Fibroblast of skin of left quadriceps (primary cell): ENCODE results near the gene CORO7.

ENCODE experiments used
- DNase-seq, 2 experiments: peaks; one replicate each; pipeline ENCODE4 v3.0.0-alpha.2; 2013; ENCODE audit warnings: low read depth in 2 of 2

The CORO7 gene

DNA sequence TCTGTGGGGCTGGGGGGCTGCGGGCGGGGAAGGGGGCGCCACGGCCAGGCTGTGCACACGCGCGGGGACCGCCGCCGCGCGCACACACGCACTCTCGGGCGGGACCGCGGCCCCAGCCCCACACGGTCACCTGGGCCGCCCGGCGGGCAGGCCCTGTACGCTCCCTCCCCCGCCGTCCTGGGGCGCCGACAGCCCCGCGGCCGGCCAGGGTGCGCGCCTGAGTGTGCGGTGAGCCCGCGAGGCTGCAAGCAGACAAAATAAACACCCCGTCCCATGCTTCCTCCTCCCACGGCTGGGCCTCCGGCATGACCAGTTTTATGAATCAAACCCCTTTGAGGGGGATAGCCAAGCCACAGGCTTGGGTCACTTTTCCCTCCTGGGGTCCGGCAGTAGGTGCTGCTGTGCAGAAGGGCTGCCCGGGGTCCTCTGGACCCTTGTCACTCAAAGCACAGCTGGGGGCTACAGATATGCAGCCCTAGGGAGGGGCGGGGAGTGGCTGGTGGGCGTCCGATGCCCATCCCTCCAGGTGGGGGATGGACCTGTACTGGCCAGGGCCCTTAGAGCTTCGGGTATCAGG, 44.3 kb downstream of the CORO7 start:
- DNase-seq = no peak

DNA sequence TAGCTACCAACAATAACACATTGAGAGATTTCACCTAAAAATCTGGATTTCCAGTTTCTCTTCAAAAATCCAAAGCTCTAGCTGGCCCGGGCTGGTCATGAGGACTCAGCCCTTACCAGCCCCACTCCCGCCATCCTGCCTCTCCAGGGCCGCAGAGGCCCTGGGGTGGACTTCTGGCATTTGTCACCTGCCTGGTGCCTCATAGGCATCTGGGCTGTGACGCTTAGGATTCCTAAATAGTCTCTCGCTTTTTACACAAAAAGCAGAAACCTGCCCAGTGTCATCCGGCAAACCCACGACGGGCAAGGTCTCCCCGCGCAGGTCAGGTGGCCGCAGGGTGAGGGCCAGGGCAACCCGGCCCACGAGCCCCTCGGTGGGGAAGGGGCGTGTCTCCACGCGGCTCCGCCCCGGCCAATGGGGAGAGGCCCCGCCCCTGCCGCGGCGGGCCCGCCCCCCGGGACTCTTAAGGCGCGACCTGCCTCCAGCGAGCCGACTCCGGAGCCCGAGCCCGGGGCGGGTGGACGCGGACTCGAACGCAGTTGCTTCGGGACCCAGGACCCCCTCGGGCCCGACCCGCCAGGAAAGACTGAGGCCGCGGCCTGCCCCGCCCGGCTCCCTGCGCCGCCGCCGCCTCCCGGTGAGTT, 44.9 kb downstream of the CORO7 start, which contains the start of gene VASN:
Gene VASN, plus strand, starts transcription at position 492 of the 644 bp plus-strand sequence. CDS start 9,030 bp downstream, outside the sequence.
- peak; percentile 54 to 60 for DNase-seq

DNA sequence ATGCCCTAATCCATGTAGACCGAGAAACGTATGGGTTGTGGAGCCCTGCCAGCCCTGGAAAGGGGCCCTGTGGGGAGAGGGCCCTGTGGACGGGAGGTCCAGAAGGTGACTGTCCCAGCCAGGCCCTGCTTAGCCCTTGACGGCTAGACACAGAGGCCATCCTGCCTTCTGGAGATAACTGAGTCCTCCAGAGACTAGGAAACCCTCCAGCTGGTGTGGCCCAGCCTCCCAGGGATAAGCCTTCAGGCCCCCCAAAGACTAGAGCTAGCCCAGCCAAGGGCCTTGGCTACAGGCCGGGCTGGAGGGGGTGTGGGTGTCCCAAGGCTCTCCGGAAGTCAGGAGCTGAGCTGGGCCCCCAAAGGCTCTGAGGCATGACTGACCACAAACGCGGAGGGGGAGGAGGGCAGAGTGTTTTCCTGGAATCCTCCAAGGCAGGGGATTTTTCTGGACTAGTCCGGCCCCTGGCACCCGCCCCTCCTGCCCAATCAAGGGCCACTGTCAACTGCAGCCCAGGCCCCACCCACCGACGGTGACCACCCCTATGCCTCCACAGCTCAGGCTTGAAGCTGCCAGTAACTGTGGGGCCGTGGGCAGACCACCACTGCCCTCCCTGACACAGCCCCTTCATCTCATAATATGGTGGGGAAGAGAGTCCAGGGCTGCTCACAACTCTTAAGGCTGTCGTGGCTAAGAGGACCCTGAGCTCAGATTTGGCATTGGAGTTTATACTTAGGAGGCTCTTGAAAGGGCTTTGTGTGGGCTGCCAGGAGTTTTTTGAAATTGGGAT, 45.6 kb downstream of the CORO7 start:
- DNase-seq = no peak

DNA sequence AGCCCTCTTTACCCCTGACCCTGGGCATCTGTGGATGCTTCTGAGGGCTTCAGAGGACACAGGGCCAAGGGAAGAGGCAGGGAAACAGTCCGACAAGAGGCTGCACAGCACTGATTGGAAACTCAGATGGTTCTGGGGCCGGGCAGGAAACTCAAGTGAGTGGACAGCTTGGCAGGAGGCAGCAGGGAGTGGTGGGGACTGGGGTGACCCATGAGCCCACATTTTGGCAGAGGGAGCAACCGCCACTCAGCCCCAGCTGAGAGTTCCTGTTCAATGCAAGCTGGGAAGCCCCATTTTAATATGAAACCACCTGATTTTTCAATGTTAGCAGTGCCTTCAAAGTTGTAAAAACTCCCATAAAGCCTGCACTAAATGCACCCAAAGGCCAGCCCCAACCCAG, 46.2 kb downstream of the CORO7 start:
- DNase-seq = no peak

DNA sequence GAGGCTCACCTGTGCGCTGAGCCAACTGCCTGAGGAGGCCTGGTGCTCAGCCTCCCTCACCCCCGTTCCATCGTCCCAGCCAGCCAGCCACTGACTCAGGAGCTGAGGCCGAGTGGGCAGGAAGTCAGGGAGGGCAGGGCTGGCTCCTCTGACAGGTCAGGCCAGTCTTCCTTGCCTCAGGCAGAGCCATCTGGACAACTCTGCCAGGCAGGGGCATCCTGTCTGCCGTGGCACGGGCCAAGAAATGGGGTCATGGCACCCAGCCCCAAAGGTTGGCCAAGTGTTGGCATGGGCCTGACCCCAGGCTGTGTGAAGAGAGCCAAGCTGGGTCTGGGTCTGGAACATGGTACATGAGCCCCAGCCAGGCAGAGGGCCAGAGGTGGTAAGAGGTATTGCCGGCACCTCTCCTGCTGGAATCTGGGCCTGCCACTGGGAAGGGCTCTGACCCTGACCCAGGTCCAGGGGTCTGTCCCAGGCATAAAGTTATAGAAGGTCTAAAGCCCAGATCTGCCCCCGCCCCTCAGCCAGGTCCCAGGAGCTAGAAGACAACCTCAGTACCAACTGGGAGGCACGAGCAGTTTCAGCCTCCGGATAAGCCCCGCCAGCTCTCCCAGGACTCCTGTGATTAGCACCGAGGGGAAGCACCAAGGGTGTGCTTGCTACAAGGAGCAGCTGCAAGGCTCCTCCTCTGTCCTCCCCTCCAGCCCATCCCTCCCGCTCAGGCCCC, 47.2 kb downstream of the CORO7 start:
- DNase-seq = no peak

DNA sequence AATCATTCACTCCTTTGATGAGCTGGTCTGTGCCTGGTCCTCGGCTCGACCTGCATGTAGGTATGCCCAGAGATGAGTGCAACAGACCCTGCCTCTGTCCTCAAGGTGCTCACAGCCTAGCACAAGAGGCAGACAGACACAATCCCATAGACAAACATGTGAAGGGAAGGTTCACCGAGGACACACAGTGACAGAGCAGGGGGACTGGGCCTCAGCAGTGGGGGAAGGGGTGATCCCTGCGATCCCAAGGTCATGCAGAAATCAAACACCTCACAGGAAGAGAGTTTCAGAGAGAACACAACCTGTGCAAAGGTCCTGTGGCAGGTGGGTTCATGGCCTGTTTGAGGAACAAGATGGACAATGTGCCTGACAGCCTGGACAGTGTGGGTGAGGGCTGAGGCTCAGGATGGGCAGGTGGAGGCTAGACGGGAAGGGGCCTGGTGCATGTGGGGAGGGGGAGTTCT, 49.0 kb downstream of the CORO7 start:
- no peak for DNase-seq

DNA sequence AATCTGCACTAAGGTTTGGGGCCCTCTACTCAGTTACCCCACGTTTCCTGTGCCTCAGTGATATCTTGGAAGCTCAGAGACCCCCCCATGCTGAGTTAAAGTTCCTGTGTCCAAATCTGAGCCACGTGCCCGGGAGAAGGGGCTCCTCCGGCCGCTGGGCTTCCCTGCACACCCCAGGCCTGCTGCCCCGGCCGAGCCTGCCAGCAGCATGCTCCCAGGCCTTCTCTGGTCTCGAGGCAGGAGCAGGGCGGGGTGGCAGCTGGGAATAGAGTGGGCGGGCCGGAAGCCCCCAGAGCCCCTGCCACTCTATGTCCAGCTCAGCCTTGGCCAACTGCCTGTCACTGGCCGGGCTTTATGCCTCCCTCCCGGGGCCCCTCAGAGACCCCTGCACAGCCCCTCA, 50.4 kb downstream of the CORO7 start:
- no peak for DNase-seq

DNA sequence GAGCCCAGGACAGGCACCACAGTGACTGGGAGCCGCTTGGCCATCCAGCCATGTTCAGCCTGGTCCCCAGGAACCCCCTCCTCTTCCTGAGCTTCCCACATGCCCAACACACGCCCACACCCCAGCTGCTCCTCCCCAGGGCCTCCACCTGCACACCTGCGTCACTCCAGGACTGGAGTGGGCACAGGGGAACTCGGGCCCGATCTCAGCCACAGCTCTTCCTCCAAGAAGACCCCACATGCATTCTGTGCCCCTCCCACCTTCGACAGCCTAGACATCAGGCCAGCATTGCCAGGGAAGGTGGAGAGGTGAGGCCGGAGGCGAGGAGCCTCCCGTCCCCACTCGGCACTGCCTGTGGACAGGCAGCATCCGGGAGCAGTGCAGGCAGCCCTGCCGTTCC, 50.8 kb downstream of the CORO7 start:
- DNase-seq = no peak

DNA sequence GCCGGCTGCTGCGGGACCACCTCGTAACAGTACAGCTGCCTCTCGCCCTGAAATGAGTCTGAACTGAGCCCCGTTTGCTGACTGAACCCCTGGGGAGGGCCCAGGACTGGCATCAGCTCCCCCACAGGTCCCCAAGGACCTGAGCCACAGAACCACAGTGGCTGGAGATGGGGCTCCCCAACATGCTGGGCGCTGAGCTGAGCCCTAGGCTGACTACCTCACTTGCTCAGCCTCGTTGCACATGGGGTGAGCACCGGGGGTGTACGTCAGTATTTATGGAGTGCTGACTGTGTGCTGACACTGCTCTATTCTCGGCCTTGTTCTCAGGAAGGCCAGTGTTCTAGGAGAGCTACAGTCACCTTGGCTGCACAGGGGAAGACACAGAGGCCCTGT, 51.4 kb downstream of the CORO7 start:
- no peak for DNase-seq

DNA sequence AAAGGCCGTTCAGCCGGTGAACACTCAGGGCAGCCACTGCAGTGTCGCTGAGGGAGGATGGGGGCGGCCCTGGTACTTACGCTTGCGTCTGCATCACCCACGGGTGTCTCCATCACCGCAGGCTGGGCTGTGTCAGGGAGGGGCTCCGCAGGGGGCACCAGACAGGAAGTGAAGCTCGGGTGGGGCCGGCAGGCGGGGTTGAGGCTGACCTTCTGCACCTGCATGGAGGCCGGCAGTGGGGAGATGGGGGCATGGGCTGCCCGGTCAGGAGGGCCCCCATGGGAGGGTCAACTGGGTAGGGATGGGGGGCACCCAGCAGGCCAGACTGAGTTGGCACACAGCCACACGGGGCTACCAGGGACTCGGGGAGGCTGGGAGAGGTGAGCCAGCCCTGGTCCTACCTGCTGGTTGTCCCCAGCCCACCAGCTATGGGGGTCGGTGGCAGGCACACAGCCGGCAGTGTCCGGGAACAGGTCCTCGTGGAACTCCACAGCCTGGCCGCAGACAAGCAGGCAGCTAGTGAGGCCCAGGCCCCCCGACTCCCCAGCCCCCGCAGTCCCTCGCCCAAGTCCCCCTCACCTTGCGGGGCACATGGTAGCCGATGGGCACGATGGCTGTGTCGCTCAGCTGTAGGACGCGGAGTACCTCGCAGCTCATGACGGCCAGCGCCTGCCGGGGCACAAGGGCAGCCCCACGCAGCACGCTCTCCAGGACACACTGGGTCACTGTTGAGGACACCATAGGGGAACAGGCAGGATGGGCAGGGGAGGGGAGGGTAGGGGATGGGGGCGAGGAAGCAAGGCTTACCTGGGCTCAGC, 52.0 kb downstream of the CORO7 start:
- no peak for DNase-seq

DNA sequence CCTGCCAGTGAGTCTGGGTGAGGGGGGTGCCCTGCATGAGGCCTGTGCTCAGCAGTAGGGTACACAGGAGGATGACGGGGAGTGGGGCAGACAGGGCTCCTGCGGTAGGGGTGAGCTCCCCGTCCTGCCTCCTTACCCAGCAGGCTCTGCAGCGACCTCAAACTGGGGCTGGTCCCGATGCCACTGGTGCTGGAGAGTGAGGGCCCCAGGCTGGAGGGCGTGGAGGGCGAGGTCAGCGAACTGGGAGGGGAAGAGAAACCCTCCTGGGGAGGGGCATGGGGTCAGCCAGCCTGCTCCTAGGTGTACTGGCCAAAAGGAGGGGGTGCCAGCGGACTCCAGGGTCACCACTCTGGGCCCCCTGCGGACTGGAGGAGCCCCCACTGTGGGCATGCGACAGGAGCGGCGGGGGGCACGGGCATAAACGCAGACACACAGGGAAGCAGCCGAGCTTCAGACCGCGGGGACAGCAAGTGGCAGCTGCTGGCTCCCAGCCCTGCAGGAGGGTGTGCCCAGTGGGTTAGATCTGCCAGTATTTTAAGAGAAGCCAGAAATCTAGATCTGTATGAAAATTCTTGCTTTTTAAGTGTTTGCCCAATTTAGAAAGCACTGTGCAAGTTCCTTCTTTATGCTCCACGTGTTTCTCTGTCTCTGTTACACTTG, 53.8 kb downstream of the CORO7 start:
- no peak for DNase-seq

DNA sequence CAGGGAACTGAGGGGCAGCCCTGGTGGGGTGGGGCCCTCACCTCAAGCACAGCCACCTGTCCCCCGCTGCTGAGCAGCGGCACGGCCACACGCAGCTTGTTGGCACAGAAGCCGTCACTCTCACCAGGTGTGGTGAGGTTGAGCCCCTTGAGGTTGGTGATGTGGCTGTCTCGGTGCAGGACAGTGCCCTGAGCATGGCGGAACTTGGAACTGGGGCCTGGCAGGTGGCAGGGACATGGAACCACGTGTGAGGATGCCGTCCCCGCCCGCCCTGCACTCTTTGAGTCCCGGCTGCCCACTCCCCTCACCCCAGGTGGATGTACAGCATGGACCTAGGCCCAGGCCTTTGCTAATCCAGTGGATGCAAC, 54.5 kb downstream of the CORO7 start:
- no peak for DNase-seq

DNA sequence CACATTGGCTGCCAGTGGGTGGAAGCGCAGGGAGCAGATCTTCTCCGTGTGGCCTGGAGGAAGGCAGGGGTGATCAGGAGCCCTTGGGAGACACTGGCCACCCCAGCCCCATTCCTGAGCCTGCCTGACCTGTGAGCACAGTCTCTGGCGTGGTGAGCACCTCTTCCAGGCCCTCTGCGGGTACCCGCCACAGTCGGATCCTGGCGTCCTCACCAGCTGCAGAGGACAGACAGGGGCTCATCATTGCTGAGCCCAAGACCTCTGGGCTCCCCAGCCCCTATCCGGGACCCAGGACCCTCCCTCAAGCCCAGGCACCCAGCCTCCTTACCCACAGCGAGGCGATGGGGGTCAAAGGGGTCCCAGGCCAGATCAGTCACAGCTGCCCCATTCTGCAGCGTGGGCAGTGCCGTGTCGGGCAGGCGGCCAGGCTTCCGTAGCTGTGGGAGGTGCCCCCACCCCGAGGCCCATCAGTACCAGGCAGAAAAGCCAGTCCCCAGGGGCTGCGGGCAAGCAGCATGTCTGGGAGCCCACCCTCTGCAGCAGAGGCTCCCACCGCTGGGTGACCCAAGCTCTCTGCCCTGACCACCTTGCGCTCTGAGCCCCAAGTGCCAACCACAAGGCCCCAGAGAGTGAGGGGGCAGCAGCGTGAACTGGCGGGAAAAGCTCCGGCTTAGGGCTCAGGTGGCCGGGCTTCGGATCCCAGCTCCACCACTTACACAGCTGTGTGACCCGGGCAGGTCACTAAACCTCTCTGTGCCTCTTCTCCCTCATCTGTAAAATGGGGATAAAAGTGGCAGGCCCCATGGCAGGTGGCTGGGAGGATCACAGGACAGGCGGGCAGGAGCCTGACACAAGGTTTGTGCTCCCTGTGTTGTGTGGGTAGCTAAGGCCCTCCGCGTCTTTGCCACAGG, 55.1 kb downstream of the CORO7 start:
- no peak for DNase-seq

DNA sequence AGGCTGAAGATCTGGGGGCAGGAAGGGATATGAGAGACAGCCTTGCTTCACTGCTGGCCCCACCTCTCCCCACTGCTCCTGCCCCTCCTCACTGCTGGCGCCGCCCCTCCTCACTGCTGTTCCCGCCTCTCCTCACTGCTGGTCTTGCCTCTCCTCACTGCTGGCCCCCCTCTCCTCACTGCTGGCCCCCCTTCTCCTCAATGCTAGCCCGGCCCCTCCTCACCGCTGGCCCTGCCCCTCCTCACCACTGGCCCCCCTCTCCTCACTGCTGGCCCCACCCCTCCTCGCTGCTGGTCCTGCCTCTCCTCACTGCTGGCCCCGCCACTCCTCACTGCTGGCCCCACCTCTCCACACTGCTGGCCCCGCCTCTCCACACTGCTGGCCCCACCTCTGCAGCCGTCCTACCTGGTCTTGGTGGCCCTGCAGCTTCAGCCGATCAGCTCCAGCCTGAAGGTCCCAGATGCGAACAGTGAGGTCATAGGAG, 55.8 kb downstream of the CORO7 start:
- DNase-seq = no peak

DNA sequence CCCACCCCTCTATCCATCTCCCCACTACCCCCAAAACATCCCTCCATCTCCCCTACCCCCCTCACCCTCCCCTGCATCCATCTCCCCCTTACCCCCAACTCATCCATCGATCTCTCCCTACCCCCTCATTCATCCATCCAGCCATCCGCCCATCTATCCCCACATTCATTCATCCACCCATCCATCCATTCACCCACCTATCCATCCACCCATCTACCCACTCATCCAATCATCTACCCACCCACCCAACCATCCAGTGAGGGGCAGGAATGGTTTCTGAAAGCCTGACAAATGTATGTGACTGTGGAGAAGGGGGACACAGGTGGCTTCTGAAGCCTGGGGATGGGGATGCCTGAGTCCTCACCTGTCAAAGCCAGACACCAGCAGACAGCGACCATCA, 56.5 kb downstream of the CORO7 start:
- no peak for DNase-seq

DNA sequence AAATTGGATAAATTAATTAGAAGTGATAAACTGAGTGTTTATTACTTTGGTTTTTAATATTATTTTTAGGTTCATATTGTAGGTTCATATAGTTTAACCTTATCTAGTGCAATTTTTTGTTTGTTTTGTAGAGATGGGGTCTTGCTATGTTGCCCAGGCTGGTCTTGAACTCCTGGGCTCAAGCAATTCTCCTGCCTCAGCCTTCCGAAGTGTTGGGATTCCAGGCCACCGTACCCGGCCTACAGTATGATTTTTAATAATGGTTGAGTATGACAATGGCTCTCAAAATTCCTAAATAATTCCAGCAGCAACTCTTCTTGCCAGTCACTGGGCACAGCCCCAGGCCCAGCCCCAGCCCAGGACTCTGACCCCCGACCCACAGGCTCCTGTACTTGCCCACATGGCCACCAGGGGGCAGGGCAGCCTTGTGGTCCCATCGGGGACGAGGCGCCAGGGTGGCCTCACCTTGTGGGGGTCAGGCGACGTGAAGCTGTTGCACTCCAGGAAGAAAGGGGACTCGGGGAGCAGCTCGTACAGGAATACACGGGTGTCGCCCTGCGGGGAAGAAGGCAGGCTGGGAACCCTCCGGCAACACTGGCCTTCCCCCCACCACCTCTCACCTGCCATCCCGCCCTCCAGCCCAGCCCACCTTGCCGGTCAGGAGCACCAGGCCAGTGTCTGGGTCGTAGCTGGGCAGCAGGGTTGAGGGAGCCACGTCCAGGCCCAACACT, 57.4 kb downstream of the CORO7 start:
- DNase-seq = no peak

DNA sequence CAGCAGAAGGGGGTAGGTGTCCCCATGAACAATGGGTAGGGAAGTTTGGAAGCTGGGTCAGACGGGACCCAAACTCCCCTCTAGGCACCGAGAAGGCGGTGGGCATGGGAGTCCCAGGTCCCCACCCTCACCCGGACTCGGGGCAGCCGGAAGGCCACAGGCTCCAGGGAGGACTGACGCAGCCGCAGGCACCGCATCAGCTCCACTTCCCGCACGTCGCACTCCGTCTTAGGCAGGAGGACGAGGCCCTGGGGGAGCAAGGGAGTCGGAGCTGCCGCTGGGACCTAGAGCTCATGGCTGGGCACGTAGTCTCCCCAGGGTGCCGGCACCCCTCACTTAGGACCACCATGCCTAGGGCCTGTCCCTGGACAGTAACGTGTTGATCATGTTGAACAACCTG, 58.2 kb downstream of the CORO7 start:
- DNase-seq = no peak

DNA sequence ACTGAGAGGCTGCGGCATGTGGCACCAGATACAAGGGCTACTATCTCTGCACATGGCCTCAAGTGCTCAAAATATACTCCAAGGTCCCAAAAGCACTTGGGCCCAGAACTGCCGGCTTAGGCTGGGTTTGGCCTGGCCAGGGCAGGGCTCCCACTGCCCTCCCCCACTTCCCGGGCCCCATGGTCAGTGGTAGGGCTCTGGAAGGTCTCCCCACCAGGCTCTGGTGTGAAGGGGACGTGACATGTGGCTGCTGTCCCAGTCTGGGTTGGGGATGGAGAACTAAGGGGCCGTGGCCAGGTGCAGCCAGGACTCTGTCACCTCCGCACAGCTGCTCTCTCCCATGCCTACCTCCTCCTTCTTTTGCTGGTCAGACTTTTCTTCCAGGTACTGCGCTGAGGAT, 59.6 kb downstream of the CORO7 start:
- DNase-seq = no peak
